ENCODE data around the gene FGD2.
A peak's percentile ranks its signal among the peaks of the same experiment; 100 is the strongest.
"Not testable (repeated sequence)": the region's sequence is repeated elsewhere in the genome, so short reads cannot be mapped to it uniquely, and the experiment has no call there.

The FGD2 gene

DNA sequence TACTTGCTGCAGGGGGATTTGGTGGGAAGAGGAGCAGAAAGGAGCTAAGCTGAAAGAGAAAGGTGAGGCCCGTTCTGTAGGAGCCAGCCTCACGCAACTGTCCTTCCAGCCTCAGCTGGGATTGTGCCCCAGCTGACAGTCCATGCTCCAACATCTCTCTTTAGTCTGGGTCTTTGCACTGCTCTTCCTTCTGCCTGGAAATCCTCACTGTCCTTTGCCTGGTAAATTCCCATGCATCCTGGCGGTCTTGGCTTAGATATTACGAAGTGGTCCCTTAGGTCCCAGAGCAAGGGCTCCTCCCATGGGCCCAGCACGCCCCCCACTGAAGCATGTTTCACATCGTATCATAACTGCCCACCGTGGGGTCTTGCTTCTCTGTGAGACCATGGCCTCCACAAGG is 52.2 kb downstream of the FGD2 start:
- no peak for TF ChIP-seq POLR2AphosphoS5 (IDR thresholded peaks at IDR 0.05; ENCODE audit: borderline replicate concordance, low read depth, low read length)
- TF ChIP-seq FOXP2 (optimal IDR thresholded peaks at IDR 0.05; ENCODE audit: control extremely low read depth, extremely low read length, insufficient read depth), result no peak
- Histone ChIP-seq H3K4me3 (no peak overlapping the region), H3K36me3 (ENCODE audit: insufficient read depth, low read length) (no peaks in the 10 kb centered on the region), H3K9ac (ENCODE audit: insufficient read length) (no peak overlapping the region), H3K9me3 (ENCODE audit: low read depth, low read length) (no peaks in the 10 kb centered on the region), H3K27ac (no peak overlapping the region)
- DNase-seq (ENCODE audit: low read depth, low spot score), result no peak

DNA sequence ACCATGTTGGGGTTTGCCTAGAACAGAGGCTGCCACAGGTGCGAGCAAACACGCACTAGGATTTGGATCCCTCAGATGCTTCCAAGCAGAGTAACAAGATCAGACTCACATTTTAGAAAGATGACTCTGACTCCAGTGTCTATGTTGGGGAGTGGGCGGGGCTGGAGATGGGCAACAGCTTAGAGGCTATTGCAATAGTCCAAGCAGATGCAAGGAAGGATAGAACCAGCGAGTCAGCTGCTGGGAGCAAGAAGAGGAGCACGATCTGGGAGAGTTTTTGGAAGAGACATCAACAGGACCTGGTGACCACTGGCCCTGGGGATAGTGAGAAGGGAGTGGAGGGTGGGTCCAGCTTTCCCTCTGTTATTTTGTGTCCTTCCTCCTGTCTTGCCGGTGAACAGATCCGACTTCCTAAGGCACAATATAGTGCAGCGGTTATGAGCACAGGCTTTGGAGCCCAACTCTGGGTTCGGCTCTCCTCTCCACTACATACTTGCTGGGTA is 52.7 kb downstream of the FGD2 start:
- TF ChIP-seq EZH2 (IDR thresholded peaks at IDR 0.05) (no peak), POLR2AphosphoS5 (IDR thresholded peaks at IDR 0.05; ENCODE audit: borderline replicate concordance, low read depth, low read length) (no peak), FOXP2 (optimal IDR thresholded peaks at IDR 0.05; ENCODE audit: control extremely low read depth, extremely low read length, insufficient read depth) (no peak)
- Histone ChIP-seq H3K9ac (ENCODE audit: insufficient read length) (no peak overlapping the region), H3K4me3 (no peak overlapping the region), H3K9me3 (ENCODE audit: low read depth, low read length) (no peaks in the 10 kb centered on the region), H3K27ac (no peak overlapping the region), H3K36me3 (ENCODE audit: insufficient read depth, low read length) (no peaks in the 10 kb centered on the region)
- DNase-seq (ENCODE audit: low read depth, low spot score), result no peak

DNA sequence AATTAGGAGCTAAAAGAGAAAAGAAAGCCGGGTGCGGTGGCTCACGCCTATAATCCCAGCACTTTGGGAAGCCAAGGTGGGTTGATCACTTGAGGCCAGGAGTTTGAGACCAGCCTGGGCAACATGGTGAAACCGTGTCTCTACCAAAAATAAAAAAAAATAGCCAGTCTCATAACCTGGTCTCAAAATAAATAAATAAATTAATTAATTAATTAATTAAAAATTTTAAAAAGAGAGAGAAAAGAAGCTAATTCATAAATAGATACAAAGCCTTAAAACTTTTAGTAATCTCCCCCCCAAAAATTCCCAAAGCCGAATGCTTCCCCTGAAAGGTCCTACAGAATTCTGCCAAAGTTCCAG is 53.5 kb downstream of the FGD2 start:
- H3K36me3 ChIP-seq (ENCODE audit: insufficient read depth, low read length); H3K9me3 ChIP-seq (ENCODE audit: low read depth, low read length); DNase-seq (ENCODE audit: low read depth, low spot score): not testable (repeated sequence)
- Histone ChIP-seq H3K4me3 (peak overlapping the region; percentile 67), H3K9ac (ENCODE audit: insufficient read length) (peak overlapping the region; percentile 70), H3K27ac (peak overlapping the region; percentile 78)

DNA sequence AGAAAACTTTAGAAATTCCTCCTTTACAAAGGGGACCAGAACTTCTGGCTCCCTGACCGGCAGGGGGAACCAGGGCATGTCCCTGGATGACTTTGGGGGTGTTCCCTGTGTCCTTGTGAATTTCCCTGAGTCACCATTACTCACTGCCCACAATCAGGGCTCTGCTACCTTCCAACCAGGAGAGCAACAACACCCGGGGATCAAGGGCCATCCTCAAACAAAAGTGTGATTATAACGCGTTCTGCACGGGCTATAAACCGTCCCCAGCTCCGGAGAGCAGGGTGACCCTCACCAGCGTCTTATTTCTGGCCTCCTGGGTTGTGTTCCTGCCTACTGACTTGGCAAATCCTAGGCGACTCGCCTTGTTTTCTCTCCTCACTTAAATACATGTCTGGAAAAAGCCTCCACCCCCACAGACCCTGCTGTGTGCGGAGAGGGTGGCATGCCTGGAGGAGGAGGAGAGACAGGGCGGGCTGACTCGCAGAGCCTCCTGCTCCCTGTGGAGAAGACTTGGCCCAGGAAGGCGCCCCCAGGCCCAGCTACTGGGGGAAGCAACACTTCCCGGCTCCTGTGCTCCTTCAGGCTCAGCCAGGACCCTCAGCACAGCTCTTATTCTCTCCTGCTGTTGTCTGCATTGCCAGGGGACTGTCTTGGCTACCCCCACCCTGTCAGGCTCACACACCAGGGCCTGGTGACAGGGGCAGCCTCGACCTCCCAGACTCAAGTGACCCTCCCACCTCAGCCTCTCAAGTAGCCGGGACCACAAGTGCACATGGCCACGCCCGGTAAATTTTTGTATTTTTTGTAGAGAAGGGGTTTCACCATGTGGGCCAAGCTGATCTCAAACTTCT is 54.1 kb downstream of the FGD2 start:
- Histone ChIP-seq H3K4me3 (peak overlapping the region; percentile 67), H3K36me3 (ENCODE audit: insufficient read depth, low read length) (no peaks in the 10 kb centered on the region), H3K9ac (ENCODE audit: insufficient read length) (peak overlapping the region; percentile 70), H3K9me3 (ENCODE audit: low read depth, low read length) (no peaks in the 10 kb centered on the region), H3K27ac (peak overlapping the region; percentile 78)
- peak; percentile 66 for DNase-seq (ENCODE audit: low read depth, low spot score)
- TF ChIP-seq EZH2 (IDR thresholded peaks at IDR 0.05), result no peak
- peak; percentile 37 for TF ChIP-seq FOXP2 (optimal IDR thresholded peaks at IDR 0.05; ENCODE audit: control extremely low read depth, extremely low read length, insufficient read depth)
- TF ChIP-seq POLR2AphosphoS5 (IDR thresholded peaks at IDR 0.05; ENCODE audit: borderline replicate concordance, low read depth, low read length), result peak; percentile 54

DNA sequence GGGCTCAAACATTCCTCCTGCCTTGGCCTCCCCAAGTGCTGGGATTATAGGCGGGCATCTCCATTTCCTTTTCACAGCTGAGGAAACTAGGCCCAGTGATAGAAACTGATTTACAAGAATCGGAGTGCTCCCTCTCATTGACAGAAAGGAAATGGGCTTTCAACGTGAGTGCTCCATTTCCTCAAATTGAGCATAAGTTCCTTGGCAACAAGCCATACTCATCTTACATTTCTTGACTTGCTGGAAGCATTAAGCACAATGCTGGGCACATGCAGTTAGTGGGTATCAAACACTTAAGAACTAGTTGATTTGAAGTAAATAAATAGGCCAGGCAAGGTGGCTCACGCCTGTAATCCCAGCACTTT is 54.7 kb downstream of the FGD2 start:
- Histone ChIP-seq H3K9ac (ENCODE audit: insufficient read length) (no peak overlapping the region), H3K27ac (peak overlapping the region; percentile 53; the same call in 1 of the 2 replicates), H3K36me3 (ENCODE audit: insufficient read depth, low read length) (no peaks in the 10 kb centered on the region), H3K9me3 (ENCODE audit: low read depth, low read length) (no peaks in the 10 kb centered on the region), H3K4me3 (peak overlapping the region; percentile 67; the same call in 1 of the 2 replicates)
- peak; percentile 59 for DNase-seq (ENCODE audit: low read depth, low spot score)
- peak; percentile 24; the same call in 1 of the 2 replicates for TF ChIP-seq POLR2AphosphoS5 (IDR thresholded peaks at IDR 0.05; ENCODE audit: borderline replicate concordance, low read depth, low read length)
- TF ChIP-seq FOXP2 (optimal IDR thresholded peaks at IDR 0.05; ENCODE audit: control extremely low read depth, extremely low read length, insufficient read depth), result no peak
- no peak for TF ChIP-seq EZH2 (IDR thresholded peaks at IDR 0.05)

DNA sequence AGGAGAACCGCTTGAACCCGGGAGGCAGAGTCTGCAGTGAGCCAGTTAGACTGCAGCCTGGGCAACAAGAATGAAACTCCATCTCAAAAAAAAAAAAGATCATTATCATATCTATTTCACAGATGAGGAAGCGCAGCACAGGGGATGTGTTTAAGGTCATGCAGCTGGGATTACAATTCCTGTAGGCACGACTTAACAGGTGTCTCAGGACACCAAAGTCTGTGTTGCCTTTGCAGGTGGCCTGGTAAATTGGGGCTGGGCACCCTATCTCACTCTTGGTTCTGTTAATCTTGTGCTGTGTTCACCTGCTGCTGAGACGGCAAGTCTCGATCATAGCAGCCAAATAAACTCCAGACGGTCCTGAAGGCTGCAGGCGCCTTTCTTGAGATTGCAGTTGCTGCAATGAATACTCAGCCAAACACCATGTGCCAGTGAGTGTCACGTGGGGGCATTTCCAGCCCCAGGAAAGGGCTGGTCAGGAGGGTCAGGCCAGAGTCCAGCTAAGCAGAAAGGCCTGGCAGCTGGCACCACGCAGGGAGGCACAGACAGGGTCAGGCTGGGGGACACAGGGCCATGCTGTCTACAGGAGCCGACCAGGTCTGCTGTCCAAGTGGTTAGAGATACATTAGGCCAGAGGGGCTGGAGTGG is 55.8 kb downstream of the FGD2 start:
- Histone ChIP-seq H3K9ac (ENCODE audit: insufficient read length) (no peak overlapping the region), H3K4me3 (no peak overlapping the region), H3K9me3 (ENCODE audit: low read depth, low read length) (no peaks in the 10 kb centered on the region), H3K27ac (no peak overlapping the region), H3K36me3 (ENCODE audit: insufficient read depth, low read length) (no peaks in the 10 kb centered on the region)
- TF ChIP-seq EZH2 (IDR thresholded peaks at IDR 0.05) (no peak), POLR2AphosphoS5 (IDR thresholded peaks at IDR 0.05; ENCODE audit: borderline replicate concordance, low read depth, low read length) (no peak), FOXP2 (optimal IDR thresholded peaks at IDR 0.05; ENCODE audit: control extremely low read depth, extremely low read length, insufficient read depth) (no peak)
- DNase-seq (ENCODE audit: low read depth, low spot score), result no peak

DNA sequence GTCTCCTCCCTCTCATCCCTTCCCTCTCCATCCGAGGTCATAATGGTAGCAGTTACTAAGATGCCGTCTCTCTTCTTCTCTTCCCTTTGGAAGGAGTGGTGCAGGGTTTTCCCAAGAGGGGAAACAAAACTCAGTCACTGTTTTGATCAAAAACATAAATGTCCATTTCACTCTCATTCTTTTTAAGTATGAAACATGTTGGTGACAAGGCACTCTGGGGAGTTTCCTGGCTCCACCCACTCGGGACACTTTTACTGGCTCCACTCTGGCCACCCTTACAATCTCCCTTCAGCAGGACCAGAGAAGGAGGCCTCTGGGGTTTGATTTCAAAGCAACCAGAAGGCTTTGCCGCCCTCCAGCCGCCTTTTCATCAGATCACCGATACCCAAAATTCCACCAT is 57.0 kb downstream of the FGD2 start:
- Histone ChIP-seq H3K27ac (no peak overlapping the region), H3K9me3 (ENCODE audit: low read depth, low read length) (no peaks in the 10 kb centered on the region), H3K4me3 (no peak overlapping the region), H3K36me3 (ENCODE audit: insufficient read depth, low read length) (no peaks in the 10 kb centered on the region), H3K9ac (ENCODE audit: insufficient read length) (no peak overlapping the region)
- TF ChIP-seq FOXP2 (optimal IDR thresholded peaks at IDR 0.05; ENCODE audit: control extremely low read depth, extremely low read length, insufficient read depth), result no peak
- no peak for DNase-seq (ENCODE audit: low read depth, low spot score)

DNA sequence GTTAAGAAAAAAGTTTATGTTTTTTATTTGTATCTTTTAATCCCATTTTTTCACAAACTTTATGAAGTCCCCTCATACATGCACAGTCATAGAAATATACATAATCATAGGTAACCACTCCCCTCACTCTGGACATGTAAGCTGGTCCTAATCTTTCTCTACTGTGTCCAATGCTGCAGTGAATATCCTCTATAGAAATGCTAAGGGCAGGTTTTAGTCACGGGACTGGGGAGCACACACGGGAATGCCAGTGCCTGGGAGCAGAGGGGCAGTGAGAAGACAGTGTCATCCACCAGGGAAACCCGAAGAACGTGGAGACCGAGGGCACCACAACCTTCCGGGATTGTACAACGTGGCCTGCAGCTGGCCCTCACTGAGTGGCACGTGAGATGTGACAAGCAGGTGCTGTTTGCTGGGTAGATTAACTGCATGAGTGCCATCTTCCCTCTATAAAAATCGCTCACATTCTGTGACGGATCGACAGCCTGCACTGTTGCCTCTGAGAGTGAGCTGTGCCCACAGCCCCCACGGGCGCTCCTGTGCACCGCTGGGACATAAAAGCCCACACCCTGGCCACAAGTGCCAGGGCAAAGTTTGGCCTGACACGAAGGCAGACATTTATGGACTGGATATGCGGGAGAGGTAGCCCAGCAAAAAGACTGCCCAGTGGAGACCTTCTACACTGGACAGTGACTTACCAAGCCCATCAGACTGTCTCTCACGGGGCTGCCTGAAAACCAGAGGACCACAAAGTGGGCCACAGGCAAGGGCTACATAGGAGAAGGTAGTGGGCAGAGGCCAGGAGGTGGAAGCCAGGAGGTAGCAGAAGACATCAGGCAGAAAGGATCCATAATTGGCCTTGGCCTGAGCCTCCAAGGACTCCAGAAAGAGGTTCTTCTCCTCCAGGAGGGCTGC is 63.2 kb downstream of the FGD2 start:
- Histone ChIP-seq H3K9me3 (ENCODE audit: low read depth, low read length) (no peaks in the 10 kb centered on the region), H3K9ac (ENCODE audit: insufficient read length) (no peak overlapping the region)
- DNase-seq (ENCODE audit: low read depth, low spot score), result no peak

More for the DNA sequence above, 63.2 kb downstream of the FGD2 start:
- Histone ChIP-seq H3K4me3 (no peak overlapping the region), H3K27ac (no peak overlapping the region), H3K36me3 (ENCODE audit: insufficient read depth, low read length) (no peaks in the 10 kb centered on the region)
- no peak for TF ChIP-seq FOXP2 (optimal IDR thresholded peaks at IDR 0.05; ENCODE audit: control extremely low read depth, extremely low read length, insufficient read depth)
- no peak for TF ChIP-seq EZH2 (IDR thresholded peaks at IDR 0.05)
- TF ChIP-seq POLR2AphosphoS5 (IDR thresholded peaks at IDR 0.05; ENCODE audit: borderline replicate concordance, low read depth, low read length), result no peak

All from SK-N-MC (cell line).